HepG2 (cell line): ENCODE results near the gene NKAIN2.

ENCODE experiments used
- GLI4 ChIP-seq: sonication (generic); formaldehyde crosslinking; IDR thresholded peaks from 2 replicates; pipeline ENCODE4 v1.5.1; 2020; ENCODE audit warnings: missing genetic modification reagents, mild to moderate bottlenecking, moderate library complexity, borderline replicate concordance
- KLF13 ChIP-seq: sonication (generic); formaldehyde crosslinking; IDR thresholded peaks from 2 replicates; pipeline ENCODE4 v1.4.0; 2020; ENCODE audit warnings: mild to moderate bottlenecking, missing genetic modification reagents
- RXRA ChIP-seq: sonication (generic); formaldehyde crosslinking; IDR thresholded peaks from 2 replicates; pipeline ENCODE4 v1.5.1; 2020; ENCODE audit warnings: missing genetic modification reagents
- TCF7 ChIP-seq: sonication (generic); IDR thresholded peaks from 2 replicates; pipeline ENCODE4 v1.6.1; 2016; ENCODE audit warnings: antibody characterized with exemption, low read depth
- ZNF557 ChIP-seq: sonication (generic); formaldehyde crosslinking; IDR thresholded peaks from 2 replicates; pipeline ENCODE4 v1.4.0; 2020; ENCODE audit warnings: missing genetic modification reagents

DNA sequence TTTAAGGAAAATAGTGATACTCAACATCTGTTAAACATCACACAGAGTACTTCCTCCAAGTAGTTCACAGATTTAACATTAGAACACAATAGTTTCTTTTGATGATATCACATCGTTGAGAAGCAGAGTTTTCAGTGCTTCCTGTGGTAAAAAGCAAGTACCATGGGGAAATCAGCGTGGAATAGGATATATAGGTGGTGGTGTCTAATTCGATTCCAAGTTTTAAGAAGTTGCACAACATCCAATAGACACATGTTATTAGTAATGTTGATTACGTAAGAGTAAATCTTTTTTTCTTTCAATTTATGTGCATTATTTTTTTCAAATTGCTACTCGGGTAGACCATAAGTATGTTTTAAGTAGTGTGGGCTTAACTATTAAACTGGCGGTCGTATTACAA is 360.7 kb downstream of the NKAIN2 start:
- TF ChIP-seq TCF7 (no peak), GLI4 (no peak), KLF13 (CRISPR knock-in tag) (no peak), RXRA (CRISPR knock-in tag) (no peak), ZNF557 (no peak)
